ENCODE data around the gene MTERF2.
"Not testable (repeated sequence)": the region's sequence is repeated elsewhere in the genome, so short reads cannot be mapped to it uniquely, and the experiment has no call there.

MTERF2 gene

GRCh38 chr12:106986625-106987389 is at the start of gene MTERF2:
TSS of gene MTERF2 (minus strand) at chr12:106987146. CDS start at chr12:106978714, 8,432 bp downstream.
- peak; percentile 37 to 97 (median 93) for DNase-seq

GRCh38 chr12:107035733-107036132 is 48.8 kb upstream of the MTERF2 start:
- no peak for DNase-seq

- DNase-seq = no peak
These were observed 47.1 kb upstream of the MTERF2 start for GRCh38 chr12:107033758-107034739.

- no peak for DNase-seq
These were observed 45.3 kb upstream of the MTERF2 start for GRCh38 chr12:107032266-107032665.

- DNase-seq = no peak
These were observed 44.1 kb upstream of the MTERF2 start for GRCh38 chr12:107031061-107031460.

GRCh38 chr12:107029081-107029480 is 42.1 kb upstream of the MTERF2 start:
- no peak for DNase-seq

- DNase-seq = peak in 1 of 51 donors; percentile 26
These were observed 40.7 kb upstream of the MTERF2 start for GRCh38 chr12:107027636-107028053.

GRCh38 chr12:107026806-107027635 is 40.1 kb upstream of the MTERF2 start:
- no peak for DNase-seq

GRCh38 chr12:107026356-107026755 is 39.4 kb upstream of the MTERF2 start:
- not testable (repeated sequence) for DNase-seq

- DNase-seq = no peak
These were observed 38.7 kb upstream of the MTERF2 start for GRCh38 chr12:107025671-107026070.

GRCh38 chr12:107019546-107019945 is 32.6 kb upstream of the MTERF2 start:
- DNase-seq = no peak

GRCh38 chr12:107017042-107017441 is 30.1 kb upstream of the MTERF2 start:
- peak in 1 of 51 donors; percentile 1 for DNase-seq

GRCh38 chr12:107014055-107014454 is 27.1 kb upstream of the MTERF2 start:
- no peak for DNase-seq

- no peak for DNase-seq
These were observed 25.9 kb upstream of the MTERF2 start for GRCh38 chr12:107012736-107013425.

- no peak for DNase-seq
These were observed 24.6 kb upstream of the MTERF2 start for GRCh38 chr12:107011519-107011918.

GRCh38 chr12:107007411-107007810 is 20.5 kb upstream of the MTERF2 start:
- DNase-seq = no peak

- not testable (repeated sequence) for DNase-seq
These were observed 15.7 kb upstream of the MTERF2 start for GRCh38 chr12:107002665-107003064.

- no peak for DNase-seq
These were observed 12.5 kb upstream of the MTERF2 start for GRCh38 chr12:106999446-106999845.

- DNase-seq = no peak
These were observed 11.0 kb upstream of the MTERF2 start for GRCh38 chr12:106997916-106998315.

GRCh38 chr12:106996102-106996501 is 9.2 kb upstream of the MTERF2 start:
- DNase-seq = not testable (repeated sequence)

All from hypothalamus (tissue), 51 donors.